Measurements from ENCODE around the gene OSTM1.

OSTM1 gene

GRCh38 chr6:108074359-108075144 is at the start of gene OSTM1:
TSS of gene OSTM1 (minus strand) at chr6:108074741. CDS start at chr6:108074651, 90 bp downstream.
- DNase-seq: peak; percentile 56

DNA sequence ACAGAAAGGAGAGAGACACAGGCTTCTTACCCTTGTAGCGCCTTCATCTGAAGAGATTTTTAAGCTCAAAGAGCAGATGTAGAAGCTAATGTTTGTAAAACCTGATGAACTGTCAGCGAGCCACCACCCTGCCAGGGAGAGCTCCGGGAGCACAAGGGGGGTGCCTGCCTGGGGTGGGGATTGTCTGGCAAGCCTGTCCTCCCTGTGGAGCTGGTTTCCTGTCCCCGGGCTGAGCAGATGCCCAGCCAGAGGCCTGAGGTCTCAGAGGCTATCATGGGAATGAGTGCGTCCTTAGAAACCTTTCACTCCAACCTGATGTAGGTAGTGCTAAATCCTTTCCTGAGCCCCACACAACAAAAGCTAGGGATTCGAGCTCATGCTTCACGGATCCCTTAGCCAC is 49.4 kb upstream of the OSTM1 start:
- no peak for DNase-seq

GRCh38 chr6:108123481-108123929 is 49.0 kb upstream of the OSTM1 start:
- DNase-seq: no peak

GRCh38 chr6:108121612-108122011 is 47.1 kb upstream of the OSTM1 start:
- DNase-seq: no peak

DNA sequence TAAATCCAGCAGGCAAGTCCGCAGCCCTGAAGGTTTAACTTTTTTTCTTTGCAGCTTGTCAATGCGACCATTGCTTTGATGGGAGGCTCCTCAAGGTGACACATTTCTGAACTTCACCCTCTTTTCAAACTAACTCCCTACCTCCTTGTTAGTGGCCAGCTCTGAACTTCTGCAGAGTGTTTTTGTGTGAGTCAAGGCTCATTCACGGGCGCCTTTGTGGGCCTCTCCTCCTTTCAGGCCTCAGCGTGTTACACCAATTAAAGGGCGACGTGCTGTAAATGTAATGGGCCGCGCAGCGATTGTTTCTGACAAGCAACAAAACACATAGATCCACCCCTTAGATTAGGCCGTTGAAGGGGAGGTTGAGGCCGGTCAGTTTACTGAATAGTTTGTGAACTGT is 45.8 kb upstream of the OSTM1 start:
- no peak for DNase-seq

- DNase-seq: no peak
Observed at GRCh38 chr6:108119769-108120141, 45.2 kb upstream of the OSTM1 start.

- DNase-seq: no peak
Observed at GRCh38 chr6:108118810-108119768, 44.5 kb upstream of the OSTM1 start.

DNA sequence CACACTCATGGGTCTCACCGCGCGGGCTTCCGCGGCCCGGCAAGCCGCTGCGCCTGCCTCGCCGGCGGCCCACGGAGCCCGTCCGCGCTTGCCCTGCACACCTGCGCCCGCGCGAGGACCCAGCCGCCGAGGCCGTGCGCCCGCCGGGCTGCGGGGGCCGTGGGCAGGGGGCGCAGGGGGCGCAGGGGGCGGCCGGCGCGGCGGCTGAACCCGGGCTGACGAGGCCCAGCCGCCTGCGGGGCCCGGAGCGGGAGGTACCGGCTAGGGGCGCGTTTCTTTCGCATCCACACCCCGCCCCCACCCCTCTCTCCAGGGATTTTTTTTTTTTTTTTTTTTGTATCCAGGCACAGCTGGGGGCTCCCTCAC is 43.8 kb upstream of the OSTM1 start:
- no peak for DNase-seq

- DNase-seq: no peak
Observed at GRCh38 chr6:108117427-108118358, 43.2 kb upstream of the OSTM1 start.

- DNase-seq: no peak
Observed at GRCh38 chr6:108116546-108117426, 42.2 kb upstream of the OSTM1 start.

DNA sequence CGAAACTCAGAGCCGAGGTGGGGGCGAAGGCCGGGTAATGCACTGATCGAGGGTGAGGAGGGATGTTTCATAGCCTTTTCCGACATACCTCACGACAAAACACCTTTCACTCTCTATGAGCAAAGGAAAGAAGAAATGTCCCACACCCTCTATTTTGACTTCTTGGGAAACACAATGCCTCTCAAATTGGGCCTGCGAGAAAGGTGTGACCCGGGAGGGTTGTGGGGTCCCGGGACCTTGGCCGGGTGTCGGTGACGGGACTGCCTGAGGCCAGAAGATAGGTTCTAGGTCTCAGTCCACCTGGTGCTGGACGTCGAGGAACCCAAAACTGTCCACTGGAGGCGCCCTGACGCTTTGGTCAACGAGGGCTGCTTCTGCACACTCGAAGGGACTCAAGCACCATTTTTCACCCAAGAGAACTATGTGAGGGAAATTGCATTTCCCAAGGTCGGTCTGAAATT is 41.1 kb upstream of the OSTM1 start:
- DNase-seq: no peak

DNA sequence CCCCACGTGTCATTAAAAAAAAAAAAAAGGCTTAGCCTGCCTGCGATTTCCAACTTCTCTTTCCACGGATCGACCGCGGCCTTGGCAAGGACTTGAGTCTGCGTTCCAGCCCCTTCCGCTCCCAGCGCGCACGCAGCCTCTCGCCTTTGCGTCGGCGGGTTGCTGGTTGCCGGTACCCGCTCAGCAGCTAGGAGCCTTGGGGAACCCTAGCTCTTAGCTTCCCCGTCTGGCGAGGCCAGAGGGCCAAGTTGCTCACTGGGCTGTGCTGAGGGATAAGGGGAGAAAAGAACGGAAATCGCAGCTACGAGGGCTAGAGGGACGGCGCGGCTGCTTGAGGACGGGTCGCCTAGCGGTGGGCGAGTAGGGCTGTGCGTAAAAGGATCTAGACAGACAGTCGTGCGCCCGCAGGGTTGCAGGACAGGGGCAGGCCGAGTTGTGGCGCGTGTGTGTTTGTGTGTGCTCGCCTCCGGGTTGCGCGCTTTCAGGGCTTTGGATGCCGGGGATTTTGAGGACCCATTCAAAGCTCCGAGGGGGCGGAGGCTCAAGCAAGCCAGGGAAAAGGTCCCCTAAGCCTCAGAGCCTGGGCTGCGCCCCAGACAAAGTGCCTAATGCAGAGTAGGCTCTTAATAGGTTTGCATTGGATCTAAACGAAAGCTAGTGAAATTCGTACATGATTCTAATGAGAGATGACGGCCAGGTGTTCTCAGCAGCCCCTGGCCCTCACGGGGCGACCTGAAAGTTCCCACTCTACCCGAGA is 40.5 kb upstream of the OSTM1 start:
- no peak for DNase-seq

DNA sequence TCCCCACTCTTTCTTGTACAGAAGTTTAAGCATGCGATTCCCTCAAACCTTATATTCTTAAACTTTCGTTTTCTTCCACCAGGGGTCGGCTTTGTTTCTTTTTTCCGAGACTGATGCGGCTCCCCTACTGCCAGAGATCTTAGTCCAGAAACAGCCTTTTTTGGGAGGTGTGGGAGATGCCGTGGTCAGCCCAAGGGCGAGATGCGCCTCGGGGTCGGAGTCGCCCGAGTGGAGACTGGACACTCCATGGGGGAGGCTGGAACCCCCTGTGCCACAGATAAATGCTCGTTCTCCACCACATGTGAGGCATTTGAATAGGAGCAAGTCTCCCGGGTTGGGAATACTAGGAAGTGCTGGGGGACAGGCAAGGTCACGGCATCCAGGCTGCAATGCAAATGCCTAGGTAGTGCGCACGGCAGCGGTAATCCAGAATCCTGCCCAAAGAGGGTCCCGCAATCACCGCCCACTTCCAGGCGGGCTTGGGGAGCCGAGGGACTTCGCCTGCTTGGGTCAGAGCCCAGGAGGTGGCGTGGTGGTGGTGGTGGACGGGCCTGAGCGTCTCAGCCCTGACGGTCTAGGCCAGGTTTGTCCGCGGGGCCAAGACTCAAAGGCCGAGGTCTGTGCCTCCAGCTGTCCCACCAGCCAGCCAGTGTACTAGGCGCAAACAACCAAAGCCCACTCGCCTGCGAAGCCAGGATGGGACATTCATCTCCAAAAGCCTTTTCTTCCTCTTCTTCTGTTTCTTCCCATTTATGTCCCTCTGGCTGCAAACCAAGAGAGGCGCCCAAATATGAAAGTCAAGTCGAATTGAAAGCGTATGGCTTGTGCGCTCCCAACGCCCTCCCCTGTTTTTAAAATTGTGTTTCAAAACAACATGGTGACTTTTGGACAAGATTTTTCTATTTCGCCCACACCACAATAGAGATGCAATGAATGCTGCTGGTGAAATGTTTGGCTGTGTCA is 39.3 kb upstream of the OSTM1 start:
- peak; percentile 23 for DNase-seq

DNA sequence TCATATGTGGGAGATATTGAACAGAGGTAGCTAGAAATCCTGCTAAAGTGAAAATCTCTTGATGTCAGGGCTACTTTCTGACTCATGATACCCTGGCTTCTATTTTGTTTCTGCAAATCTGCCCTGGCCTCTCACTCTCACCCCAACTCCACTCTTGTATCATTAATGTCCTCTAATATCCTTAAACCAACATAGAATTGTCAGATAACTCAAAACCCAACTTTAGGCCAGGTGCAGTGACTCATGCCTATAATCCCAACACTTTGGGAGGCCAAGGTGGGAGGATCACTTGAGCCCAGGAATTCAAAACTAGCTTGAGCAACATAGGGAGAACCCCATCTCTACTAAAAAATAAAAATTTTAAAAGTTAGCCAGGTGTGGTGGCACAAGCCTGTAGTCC is 33.8 kb upstream of the OSTM1 start:
- no peak for DNase-seq

DNA sequence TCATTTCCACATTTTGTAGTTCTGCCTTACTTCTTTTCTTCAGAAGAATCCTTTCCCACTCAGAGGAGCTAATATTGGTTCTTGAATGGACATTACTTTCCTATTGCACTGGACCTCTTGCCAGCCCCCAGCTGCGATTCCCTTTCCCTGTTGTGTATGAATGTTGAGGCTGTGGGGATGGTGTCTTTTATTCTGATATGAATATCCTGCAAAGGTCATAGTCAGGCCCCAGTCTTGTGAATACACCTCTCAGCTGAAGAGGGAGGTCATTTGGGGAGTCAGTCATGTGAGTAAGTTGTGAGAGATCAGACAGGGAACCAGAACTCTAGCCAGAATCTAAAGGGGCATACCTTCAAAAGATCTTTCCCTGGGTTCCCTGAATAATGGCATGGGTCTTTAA is 32.6 kb upstream of the OSTM1 start:
- DNase-seq: no peak

- DNase-seq: no peak
Observed at GRCh38 chr6:108106694-108107093, 32.2 kb upstream of the OSTM1 start.

GRCh38 chr6:108106261-108106660 is 31.7 kb upstream of the OSTM1 start:
- no peak for DNase-seq

- DNase-seq: no peak
Observed at GRCh38 chr6:108105571-108105970, 31.0 kb upstream of the OSTM1 start.

- no peak for DNase-seq
Observed at GRCh38 chr6:108102965-108103364, 28.4 kb upstream of the OSTM1 start.

- DNase-seq: no peak
Observed at GRCh38 chr6:108100003-108100402, 25.5 kb upstream of the OSTM1 start.

Measured in NCI-H446 treated with DMSO at 0.1 percent for 48 hours (cell line).